ENCODE data around the gene PCDHGB2.

DNA sequence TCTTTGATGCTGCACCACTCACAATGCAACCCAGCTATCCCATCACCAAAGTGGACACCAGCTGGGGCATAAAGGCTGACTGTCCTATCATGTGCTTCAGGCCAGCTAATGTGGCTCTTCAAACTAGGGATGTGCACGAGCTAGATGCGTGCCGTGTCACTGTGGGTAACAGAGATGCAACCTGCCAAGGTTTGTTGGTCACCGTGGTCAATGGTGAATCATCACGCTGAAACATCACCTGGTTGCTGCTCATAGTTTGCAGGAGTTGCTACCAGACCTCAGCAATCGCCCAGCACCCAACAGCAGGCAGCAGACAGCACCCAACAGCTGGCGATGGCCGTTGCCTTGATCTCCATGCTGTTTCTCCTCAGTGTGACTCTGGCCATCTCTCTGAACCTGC is 31.6 kb upstream of the PCDHGB2 start:
- no peak for TF ChIP-seq RCOR1 (IDR thresholded peaks at IDR 0.05; ENCODE audit: insufficient replicate concordance, low read length)
- TF ChIP-seq, protein P1, sequence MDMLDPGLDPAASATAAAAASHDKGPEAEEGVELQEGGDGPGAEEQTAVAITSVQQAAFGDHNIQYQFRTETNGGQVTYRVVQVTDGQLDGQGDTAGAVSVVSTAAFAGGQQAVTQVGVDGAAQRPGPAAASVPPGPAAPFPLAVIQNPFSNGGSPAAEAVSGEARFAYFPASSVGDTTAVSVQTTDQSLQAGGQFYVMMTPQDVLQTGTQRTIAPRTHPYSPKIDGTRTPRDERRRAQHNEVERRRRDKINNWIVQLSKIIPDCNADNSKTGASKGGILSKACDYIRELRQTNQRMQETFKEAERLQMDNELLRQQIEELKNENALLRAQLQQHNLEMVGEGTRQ (IDR thresholded peaks at IDR 0.05; ENCODE audit: low read depth, low read length), result no peak
- no peak for TF ChIP-seq POLR2A (IDR thresholded peaks at IDR 0.05; ENCODE audit: low read depth, low read length)
- TF ChIP-seq, protein P2, sequence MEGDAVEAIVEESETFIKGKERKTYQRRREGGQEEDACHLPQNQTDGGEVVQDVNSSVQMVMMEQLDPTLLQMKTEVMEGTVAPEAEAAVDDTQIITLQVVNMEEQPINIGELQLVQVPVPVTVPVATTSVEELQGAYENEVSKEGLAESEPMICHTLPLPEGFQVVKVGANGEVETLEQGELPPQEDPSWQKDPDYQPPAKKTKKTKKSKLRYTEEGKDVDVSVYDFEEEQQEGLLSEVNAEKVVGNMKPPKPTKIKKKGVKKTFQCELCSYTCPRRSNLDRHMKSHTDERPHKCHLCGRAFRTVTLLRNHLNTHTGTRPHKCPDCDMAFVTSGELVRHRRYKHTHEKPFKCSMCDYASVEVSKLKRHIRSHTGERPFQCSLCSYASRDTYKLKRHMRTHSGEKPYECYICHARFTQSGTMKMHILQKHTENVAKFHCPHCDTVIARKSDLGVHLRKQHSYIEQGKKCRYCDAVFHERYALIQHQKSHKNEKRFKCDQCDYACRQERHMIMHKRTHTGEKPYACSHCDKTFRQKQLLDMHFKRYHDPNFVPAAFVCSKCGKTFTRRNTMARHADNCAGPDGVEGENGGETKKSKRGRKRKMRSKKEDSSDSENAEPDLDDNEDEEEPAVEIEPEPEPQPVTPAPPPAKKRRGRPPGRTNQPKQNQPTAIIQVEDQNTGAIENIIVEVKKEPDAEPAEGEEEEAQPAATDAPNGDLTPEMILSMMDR (conservative IDR thresholded peaks at IDR 0.05; ENCODE audit: low read depth, low read length), result no peak
- TF ChIP-seq, protein P3, sequence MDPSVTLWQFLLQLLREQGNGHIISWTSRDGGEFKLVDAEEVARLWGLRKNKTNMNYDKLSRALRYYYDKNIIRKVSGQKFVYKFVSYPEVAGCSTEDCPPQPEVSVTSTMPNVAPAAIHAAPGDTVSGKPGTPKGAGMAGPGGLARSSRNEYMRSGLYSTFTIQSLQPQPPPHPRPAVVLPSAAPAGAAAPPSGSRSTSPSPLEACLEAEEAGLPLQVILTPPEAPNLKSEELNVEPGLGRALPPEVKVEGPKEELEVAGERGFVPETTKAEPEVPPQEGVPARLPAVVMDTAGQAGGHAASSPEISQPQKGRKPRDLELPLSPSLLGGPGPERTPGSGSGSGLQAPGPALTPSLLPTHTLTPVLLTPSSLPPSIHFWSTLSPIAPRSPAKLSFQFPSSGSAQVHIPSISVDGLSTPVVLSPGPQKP (IDR thresholded peaks at IDR 0.05; ENCODE audit: borderline replicate concordance, low read depth, low read length), result no peak
- no peak for TF ChIP-seq RFX5 (IDR thresholded peaks at IDR 0.05; ENCODE audit: low read depth, low read length)
- TF ChIP-seq FOS (IDR thresholded peaks at IDR 0.05; ENCODE audit: low read depth, low read length), result no peak
- TF ChIP-seq CEBPB (IDR thresholded peaks at IDR 0.05; ENCODE audit: low read depth, low read length), result no peak

Data from IMR-90 (cell line).